ENCODE measurements around the gene MACF1.
A peak's percentile ranks its signal among the peaks of the same experiment; 100 is the strongest.

MACF1 gene

GRCh38 chr1:39397487-39397886 is 193.0 kb downstream of the MACF1 start:
- DNase-seq: no peak

- peak; percentile 26 to 37 for DNase-seq
Observed at GRCh38 chr1:39398278-39399021, 194.0 kb downstream of the MACF1 start.

- DNase-seq: no peak
Observed at GRCh38 chr1:39401106-39401505, 196.6 kb downstream of the MACF1 start.

GRCh38 chr1:39404876-39405275 is 200.4 kb downstream of the MACF1 start:
- no peak for DNase-seq

- DNase-seq: no peak
Observed at GRCh38 chr1:39405358-39405757, 200.9 kb downstream of the MACF1 start.

GRCh38 chr1:39406533-39407450 is 202.3 kb downstream of the MACF1 start:
- no peak for DNase-seq

- no peak for DNase-seq
Observed at GRCh38 chr1:39407510-39407895, 203.0 kb downstream of the MACF1 start.

- DNase-seq: no peak
Observed at GRCh38 chr1:39407896-39408640, 203.6 kb downstream of the MACF1 start.

GRCh38 chr1:39408641-39409054 is 204.2 kb downstream of the MACF1 start:
- peak; percentile 81 to 90 for DNase-seq

- DNase-seq: peak; percentile 27 to 32
Observed at GRCh38 chr1:39409055-39409816, 204.7 kb downstream of the MACF1 start.

GRCh38 chr1:39410915-39411436 is 206.5 kb downstream of the MACF1 start:
- peak; percentile 65 to 67 for DNase-seq

GRCh38 chr1:39411526-39412478 is 207.3 kb downstream of the MACF1 start:
- DNase-seq: no peak

- DNase-seq: no peak
Observed at GRCh38 chr1:39412892-39413291, 208.4 kb downstream of the MACF1 start.

- no peak for DNase-seq
Observed at GRCh38 chr1:39413902-39414528, 209.5 kb downstream of the MACF1 start.

GRCh38 chr1:39415553-39415952 is 211.1 kb downstream of the MACF1 start:
- no peak for DNase-seq

GRCh38 chr1:39416609-39417008 is 212.1 kb downstream of the MACF1 start:
- DNase-seq: no peak

GRCh38 chr1:39418236-39418635 is 213.7 kb downstream of the MACF1 start:
- DNase-seq: no peak

GRCh38 chr1:39420493-39420892 is 216.0 kb downstream of the MACF1 start:
- DNase-seq: no peak

GRCh38 chr1:39422614-39423013 is 218.1 kb downstream of the MACF1 start:
- no peak for DNase-seq

GRCh38 chr1:39425151-39425550 is 220.7 kb downstream of the MACF1 start:
- DNase-seq: no peak

GRCh38 chr1:39425634-39426033 is 221.1 kb downstream of the MACF1 start:
- no peak for DNase-seq

All from stimulated activated CD4-positive, alpha-beta T cell treated with anti-CD3 and anti-CD28 coated beads, Interleukin-2, amount 100 ng/mL, for 24 hours (primary cell).